GM19238 (cell line): Measurements from ENCODE around the gene PLEKHA8.

Source experiments
- DNase-seq: peaks from one replicate; pipeline ENCODE4 v3.0.0; 2011; ENCODE audit warnings: low spot score; ENCODE audit not compliant: insufficient read length

Gene PLEKHA8

GRCh38 chr7:30102281-30102680 lies 74.1 kb downstream of the PLEKHA8 start:
- no peak for DNase-seq

DNA sequence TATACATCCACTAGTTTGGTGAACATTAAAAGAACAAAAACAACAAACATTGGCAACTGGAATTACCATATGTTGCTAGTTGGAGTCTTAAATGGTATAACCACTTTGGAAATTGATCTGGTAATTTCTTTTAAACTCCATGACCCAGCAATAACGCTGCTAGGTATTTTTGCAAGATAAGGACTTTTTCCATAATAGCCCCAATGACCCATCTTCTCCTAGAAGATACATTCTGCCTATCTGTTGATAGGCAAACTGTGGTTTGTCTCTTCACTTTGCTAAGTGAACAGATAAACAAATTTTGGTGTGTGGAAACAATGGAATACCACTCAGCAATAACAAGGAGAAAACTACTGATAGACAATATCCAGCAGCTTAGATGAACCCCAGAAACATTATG lies 75.9 kb downstream of the PLEKHA8 start:
- DNase-seq = no peak

GRCh38 chr7:30112103-30112713 lies 84.0 kb downstream of the PLEKHA8 start:
- DNase-seq = no peak

DNA sequence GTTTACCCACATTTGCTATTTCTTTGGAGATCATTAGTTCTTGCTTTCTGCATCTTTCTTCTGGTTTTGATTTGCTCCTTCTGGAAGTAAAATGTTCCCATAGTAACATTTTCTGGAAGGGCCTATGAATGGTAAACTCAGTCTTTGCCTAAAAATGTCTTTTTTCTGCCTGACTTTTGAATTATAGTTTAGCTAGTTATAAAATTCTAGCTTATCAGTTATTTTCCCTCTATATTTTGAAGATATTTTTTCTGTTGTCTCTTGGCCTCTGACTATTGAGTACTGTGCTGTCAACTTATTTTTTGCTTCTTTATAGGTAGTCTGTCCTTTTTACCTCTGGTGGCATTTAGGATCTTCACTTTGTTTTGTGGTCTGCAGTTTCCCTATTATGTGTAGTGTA lies 84.9 kb downstream of the PLEKHA8 start:
- DNase-seq = no peak

- no peak for DNase-seq
Measured at GRCh38 chr7:30114536-30115238, 86.5 kb downstream of the PLEKHA8 start.

DNA sequence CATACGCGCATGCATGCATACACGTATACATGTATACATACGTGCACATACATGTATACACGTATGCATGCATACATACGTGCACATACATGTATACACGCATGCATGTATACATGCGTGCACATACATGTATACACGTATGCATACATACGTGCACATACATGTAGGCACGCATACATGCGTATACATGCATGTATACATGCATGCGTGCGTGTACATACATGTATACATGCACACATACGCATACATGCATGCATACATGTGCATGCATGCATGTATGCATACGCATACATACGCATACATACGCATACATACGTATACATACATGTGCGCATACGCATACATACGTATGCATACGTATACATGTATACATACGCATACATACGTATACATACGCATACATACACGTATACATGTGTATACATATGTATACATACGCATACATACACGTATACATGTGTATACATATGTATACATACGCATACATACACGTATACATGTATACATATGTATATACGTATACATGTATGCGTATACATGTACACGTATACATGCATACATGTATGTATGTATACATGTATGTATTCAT lies 87.6 kb downstream of the PLEKHA8 start:
- no peak for DNase-seq

DNA sequence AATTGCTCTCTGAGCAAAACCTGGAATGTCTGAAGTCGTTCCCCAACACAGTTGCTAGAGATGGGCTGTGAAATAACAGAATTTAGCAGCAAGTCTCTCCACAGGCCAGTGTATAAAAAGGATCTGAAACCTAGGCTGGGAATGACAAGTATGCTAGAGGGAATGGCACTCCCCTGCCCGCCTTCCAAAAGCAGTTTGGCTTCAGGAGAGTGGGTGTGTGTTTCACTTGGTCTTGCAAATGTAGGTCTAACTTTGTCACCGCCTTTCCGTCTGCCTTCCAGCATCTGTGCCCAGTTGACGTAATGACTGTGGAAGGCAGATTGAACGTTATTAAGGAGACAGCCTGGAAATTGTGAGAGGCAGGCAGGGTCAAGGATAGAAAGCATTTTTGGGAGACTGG lies 88.6 kb downstream of the PLEKHA8 start:
- no peak for DNase-seq

- no peak for DNase-seq
Measured at GRCh38 chr7:30117896-30118295, 89.7 kb downstream of the PLEKHA8 start.

DNA sequence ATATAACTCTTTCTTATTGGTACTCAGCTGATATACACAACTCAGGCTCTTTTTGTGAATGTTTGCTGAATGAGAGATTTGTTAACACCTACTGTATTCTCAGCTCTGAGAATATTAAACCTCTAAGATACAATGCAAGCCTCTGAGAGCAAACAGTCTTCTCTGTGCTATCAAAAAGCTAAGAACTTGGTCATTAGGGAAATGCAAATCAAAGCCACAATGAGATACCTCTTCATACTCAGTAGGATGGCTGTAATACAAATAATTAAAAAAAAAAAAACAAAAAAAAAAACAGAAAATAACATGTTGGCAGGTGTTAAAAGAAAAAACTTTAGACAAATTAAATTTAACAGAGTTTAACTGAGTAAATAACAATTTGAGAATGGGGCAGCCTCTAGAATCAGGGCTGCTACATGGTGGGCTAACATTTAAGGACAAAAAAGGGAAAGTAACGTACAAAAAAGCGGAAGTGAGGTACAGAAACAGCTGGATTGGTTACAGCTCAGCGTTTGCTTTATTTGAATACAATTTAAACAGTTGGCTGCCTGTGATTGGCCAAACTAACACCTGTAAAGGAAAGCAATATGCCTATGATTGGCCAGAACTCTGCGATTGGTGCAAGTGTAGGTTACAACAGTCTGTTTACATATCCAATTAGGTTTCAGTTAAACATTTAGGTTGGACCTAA lies 91.8 kb downstream of the PLEKHA8 start:
- no peak for DNase-seq

GRCh38 chr7:30133736-30134610 lies 105.8 kb downstream of the PLEKHA8 start:
- no peak for DNase-seq

GRCh38 chr7:30134611-30135300 lies 106.5 kb downstream of the PLEKHA8 start, which contains the start of gene MTURN:
TSS of gene MTURN (plus strand) at chr7:30134986. CDS start at chr7:30135137, 151 bp downstream.
- peak; percentile 94 for DNase-seq

- DNase-seq = peak; percentile 27
Measured at GRCh38 chr7:30135301-30136116, 107.3 kb downstream of the PLEKHA8 start.

DNA sequence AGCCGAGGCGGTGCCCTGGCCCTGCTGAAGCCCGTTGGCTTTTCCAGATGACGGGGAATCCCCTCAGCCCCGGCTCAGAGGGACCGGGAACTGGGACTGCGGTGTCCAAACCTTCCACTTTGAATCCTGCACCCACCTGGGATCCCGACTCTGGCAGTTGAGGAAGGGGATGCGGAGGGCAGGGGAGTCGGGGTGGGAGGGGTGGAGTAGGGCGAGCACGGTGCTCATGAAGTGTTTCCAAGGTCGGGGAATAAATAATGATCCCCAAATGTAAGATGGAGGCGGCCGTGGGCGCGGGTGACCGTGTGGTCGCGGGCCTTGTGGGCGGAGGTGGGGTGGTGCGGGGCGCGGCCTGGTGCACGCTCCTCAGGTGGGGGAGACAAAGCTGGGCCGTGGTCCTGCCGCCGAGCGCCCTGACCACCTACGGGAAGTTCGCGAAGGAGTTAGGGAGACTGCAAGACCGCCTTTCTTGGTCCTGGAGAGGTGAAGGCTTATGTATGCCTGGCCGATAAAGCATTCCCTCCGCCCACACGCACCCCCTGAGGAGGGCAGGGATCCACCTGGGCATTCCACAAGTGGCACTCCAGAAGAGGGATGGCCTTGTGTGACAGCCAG lies 108.0 kb downstream of the PLEKHA8 start:
- DNase-seq = no peak

DNA sequence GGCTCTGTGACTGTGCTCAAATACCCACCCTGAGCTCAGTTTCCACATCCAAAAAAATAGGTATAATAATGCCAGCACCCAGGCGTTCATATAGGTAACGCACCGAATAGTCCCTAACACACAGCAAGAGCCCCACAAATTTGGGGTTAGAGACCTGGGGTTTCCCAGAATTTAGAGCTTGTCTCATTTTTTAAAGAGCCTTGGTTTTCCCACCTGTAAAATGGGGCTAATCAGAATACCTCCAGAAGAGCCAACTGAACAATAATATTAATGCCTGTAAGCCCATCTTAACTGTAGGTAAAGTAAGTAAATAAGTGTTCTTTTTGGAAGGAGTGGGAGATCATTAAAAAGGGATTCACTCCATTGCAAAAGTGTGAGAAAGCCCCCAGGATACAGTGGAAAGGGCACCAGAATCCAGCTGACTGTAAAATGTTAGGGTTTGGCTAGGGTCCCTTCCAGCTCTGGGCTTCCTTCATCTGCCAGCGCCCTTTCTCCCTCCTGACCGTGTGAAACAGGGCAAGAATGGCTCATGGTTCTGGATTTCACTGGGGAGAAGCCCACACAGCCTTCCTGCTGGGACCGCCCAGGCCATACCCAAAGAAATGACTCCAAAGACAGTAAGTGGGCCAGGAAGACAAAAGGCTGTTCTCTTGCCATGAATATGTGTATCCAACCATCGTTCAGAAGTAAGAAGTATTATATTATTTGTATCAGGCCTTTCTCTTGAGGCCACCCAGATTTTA lies 108.7 kb downstream of the PLEKHA8 start:
- DNase-seq = no peak

- DNase-seq = no peak
Measured at GRCh38 chr7:30139836-30140384, 111.7 kb downstream of the PLEKHA8 start.

DNA sequence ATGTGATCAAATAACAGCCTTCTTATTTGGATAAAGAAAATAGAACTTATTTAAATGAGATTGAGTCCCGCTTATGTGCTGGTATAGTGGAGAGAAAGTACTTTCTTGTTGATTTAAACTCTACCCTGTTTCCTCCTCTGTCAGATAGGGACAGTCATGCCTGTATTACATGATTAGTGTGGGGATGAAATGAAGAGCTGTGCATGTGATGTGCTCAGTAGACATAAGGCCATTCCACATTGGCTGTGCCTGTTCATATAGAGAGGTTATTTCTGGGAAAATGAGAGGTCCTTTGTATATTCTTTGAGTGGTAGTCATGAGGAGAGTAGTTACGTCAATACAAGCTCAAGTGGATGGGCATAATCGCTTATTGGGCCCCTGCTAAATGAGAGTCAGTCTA lies 112.2 kb downstream of the PLEKHA8 start:
- DNase-seq = no peak

DNA sequence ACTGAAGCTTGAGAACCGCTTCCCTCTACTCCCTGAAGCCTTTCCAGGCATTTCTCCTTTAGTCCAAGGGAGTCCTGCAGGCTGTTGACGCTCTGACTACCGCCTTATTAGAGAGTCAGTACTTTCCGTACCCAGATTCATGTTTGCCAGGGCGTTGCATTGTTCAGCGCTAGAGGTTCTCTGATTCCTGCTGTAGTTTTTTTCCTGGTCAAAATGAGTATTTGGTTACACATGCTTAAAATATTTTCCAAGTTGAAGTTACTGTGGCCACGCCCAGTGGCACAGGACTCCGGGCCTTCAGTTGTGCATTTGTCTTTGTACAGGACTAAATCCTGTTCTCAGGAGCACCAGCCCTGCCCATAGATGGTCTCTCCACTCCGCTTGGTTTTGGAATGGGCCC lies 114.5 kb downstream of the PLEKHA8 start:
- DNase-seq = no peak

DNA sequence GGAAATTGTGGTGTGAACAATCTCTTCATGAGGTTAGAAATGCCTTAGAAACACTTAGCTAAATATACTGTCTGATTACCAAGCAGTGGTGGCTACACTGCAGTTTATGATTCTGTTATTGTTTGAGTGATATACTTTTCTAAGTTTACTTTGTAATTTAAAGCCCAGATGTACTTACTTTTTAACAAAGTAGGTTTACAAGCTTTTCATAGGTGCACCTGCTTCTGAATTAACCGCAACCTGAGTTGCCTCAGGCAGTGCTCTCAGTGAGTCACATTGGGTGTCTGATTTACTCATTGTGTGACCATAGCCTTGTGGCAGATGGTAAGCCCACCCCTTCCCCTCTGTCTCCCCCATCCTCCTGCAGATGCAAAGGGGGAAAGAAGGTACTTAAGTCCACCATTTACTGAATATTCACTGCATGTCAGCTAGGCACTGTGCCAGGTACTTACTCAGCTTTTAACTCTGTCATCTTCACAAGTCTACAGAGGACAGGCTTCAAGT lies 115.6 kb downstream of the PLEKHA8 start:
- DNase-seq = no peak
